Measurements from ENCODE around the gene CAMSAP3.
"Not testable (repeated sequence)": the region's sequence is repeated elsewhere in the genome, so short reads cannot be mapped to it uniquely, and the experiment has no call there.

CAMSAP3 gene

DNA sequence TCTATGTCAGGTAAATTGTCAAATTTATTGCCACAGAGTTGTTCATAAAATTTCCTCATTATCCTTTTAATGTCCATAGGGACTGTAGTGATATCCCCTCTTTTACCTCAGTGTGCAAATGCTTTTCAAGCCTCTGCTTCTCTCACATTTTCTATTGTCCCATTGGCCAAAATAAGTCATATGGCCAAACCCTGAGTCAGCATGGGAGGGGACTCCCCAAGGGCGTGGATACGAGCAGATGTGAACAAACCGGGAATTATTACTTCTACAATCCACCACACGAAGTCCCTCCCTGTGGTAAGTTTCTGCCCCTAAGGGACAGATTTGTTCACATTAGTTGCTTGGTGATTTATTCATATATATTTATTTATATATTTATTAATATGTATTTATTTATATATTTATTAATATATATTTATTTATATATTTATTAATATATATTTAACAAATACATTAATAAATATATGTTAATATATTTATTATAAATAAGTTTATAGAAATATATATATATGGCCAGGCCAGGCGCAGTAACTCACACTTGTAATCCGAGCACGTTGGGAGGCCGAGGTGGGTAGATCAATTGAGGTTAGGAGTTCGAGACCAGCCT, 20.1 kb upstream of the CAMSAP3 start:
- peak in 1 of 2 donors; percentile 19 for DNase-seq

DNA sequence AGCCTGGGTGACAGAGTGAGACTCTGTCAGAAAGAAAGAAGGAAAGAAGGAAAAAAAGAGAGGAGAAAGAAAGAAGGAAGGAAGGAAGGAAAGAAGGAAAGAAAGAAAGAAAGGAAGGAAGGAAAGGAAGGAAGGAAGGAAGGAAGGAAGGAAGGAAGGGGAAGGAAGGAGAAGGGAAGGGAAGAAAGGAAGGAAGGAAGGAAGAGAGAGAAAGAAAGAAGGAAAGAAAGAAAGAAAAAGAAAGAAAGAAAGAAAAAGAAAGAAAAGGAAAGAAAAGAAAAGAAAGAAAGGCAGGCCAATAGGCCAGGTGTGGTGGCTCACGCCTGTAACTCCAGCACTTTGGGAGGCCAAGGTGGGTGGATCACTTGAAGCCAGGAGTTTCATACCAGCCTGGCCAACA, 18.2 kb upstream of the CAMSAP3 start:
- not testable (repeated sequence) for DNase-seq

DNA sequence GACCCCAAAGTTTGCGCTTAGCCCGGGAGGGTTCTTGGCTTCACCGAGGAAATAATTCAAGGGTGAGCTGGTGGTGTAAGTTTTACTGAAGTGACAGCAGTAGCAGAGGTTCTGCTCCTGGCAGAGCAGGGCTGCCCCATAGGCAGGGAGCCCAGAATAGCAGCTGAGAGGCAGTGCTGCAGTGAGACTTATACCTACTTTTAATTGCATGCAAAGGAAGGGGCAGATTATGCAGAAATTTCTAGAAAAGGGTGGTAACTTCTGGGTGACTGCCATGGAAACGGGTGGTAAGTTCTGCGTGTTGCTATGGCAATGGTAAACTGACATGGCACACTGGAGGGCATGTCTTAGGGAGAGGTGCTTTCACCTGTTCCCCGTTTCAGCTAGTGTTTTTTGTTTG, 17.5 kb upstream of the CAMSAP3 start:
- no peak for DNase-seq

DNA sequence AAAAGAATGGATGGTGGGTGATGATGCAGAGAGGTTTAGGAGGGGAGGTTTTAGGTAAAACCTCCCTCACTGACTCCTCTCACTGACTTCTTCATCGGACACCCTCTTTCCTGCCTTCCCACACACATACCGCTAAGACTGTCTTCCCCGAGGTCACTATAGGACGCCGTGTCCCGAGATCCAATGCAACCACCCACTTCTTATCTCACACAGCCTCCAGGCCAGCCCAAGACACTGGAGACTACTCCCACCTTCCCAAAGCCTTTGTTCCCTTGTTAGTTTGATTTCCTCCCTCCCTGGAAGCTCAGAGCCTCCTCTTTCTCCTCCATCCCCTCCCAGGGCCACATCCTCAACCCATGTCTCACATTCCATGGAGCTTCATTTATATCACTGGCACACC, 16.5 kb upstream of the CAMSAP3 start:
- DNase-seq: no peak

DNA sequence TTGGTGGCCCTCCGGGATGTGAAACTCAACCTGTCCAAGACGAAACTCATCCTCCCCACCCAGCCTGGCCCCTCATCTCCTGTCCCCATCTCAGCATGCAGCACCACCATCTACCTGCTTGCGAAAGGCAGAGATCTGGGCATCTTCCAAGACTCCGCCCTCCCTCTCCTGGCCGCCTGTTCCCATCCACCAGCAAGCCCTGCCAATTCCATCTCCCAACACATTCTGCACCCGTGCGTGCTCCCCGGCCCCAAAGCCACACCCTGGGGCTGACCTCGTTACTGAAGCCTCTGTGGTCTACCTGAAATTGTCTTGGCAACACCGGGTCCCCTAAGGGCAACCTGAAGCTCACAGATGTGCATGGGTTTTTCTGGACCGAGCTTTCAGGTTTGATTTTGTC, 13.2 kb upstream of the CAMSAP3 start:
- DNase-seq: no peak

DNA sequence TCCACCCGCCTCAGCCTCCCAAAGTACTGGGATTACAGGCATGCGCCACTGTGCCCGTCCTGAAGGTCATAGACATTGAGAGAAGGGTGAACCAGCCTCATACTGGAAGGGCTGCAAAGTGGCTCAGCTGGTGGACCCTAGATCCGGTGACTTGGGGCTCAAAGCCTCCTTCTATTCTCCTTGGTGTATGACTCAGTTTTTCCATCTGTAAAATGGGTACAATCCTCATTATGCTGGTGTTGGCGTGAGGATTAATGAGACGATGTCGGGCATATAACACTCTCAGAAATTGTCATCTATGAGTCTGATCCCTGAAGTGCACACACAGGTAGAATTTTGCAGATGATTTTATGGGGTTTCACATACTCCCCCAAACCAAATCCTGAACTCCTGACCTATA, 5.8 kb upstream of the CAMSAP3 start:
- no peak for DNase-seq

DNA sequence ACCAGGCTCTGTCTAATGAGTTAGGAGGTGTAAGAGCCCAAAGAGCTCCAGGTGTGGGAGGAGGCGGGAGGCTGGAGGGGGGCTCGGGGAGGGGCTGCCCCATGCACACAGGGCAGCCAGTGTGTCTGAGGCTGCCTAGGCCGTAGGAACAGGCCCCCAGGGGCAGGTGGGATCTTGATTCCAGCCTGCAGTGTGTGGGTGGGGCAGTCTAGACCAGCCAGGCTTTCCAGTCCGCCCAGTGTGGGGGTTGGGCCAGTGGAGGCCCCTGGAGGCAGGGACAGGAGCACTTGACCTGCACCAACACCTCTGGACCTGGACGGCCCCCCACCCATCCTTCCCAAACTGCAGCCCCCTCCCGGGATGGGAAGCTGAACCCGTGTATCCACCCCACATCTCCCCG, 5.4 kb upstream of the CAMSAP3 start:
- DNase-seq: no peak

DNA sequence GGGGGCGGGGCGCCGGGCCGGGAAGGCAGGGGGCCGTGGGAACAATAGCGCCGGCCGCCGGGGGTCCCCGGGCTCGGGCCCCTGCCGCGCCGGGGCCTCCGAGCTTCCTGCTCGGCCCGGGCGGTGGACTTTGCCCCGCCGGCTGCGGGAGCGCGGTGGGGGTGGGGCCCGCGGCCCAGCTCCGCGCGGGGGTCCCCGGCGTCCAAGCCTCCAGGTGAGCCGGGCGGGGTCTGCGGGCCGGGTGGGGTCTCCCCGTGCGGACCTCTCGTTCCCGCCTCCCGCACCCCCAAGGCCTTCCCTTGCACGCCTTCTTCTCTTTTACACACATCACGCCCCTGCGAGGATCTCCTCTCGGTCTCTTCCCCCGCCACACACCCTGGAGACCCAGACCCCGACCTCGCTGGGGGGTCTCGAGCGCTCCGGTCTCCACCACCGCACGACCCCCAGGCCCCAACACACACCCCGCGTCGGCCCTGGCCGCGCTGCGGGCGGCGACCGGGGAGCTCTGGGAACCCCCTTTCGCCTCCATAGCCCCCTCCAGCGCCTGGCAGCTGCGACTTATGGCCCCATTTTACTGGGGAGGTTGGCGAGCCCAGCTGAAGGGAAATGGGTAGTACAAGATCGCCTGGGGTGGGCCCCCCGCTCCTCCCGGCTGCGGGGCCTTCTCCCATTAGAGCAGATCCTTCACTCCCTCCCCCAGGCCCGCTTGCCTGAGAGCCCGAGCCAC, 711 bp downstream of the CAMSAP3 start:
- DNase-seq: no peak

DNA sequence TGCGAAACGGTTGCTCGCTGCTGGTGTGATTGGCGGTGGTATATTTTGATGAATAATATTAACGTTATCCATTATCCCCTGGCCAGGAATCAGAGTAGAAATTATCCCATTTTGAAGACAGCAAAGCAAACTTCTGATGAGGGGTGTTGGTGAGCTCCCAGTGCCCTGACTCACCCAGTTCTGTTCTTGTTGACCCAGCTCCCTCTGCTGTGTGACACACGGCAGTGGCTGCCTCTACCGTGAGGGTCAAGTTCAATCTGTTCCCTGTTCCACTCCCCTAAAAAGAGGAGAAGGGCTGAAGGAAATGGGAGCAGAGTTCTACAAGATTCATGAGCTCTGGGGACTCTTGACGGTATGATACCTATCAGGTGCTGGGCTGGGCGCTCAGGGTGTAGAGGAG, 2.0 kb downstream of the CAMSAP3 start:
- no peak for DNase-seq

DNA sequence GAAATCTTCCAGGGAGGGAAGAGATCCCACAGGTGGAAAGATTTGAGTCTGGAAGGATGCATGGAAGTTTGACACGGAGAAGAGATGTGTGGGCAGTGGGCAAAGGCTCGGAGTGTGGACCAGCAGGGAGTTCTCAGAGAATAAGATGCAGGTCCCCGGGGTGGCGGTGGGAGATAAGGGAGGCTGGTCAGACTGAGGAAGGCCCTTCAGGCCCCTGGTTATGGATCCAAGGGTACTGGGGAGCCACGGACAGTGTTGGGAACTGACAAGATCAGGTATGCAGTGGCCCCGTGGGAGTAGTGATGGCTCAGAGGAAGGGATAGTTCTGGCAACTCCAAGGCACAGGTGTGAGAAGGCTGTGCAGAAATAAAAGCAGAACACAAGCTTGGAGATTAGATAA, 2.5 kb downstream of the CAMSAP3 start:
- no peak for DNase-seq

DNA sequence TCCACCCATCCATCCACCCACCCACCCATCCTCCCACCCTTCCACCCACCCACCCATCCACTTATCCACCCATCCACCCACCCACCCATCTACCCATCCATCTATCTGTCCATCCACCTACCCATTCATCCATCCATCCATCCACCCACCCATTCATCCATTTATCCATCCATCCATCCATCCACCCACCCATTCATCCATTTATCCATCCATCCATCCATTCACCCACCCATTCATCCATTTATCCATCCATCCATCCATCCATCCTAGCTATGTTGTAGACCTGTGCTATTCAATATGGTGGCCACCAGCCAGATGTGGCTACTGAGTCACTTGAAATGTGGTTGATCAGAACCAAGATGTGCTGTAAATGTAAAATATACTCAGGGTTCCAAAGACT, 5.1 kb downstream of the CAMSAP3 start:
- no peak for DNase-seq

DNA sequence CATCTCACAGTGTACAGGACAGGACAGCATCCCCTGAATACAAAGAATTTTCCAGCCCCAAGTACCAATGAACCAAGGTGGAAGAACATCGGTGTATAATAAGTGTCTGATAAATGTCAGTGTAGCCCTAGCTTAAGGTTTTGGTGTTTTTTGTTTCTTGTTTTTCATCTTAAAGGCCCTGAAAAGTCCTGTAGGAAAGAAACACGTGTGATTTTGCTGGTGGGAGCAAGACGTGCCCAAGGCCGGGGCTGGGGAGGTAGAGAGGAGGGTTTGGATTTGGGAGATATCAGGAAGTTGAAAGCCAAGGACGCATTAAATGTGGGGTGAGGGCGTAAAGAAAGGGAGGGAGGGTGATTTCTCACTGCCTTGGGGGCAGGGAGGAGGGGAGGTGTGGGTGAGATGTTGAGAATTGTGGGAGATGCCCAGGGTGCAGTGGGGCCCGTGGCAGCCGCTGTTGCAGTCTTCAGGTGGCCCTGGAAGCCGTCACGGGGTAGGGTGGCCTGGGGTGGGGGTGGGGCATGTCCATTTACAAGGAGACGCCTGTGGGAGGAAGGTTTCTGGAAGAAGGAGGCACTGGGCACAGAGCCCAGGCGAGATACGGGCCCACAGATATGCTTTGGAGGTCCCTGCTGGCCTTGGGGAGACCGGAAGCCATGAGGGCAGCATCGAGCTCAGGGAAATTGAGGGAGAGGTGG, 6.7 kb downstream of the CAMSAP3 start:
- no peak for DNase-seq

DNA sequence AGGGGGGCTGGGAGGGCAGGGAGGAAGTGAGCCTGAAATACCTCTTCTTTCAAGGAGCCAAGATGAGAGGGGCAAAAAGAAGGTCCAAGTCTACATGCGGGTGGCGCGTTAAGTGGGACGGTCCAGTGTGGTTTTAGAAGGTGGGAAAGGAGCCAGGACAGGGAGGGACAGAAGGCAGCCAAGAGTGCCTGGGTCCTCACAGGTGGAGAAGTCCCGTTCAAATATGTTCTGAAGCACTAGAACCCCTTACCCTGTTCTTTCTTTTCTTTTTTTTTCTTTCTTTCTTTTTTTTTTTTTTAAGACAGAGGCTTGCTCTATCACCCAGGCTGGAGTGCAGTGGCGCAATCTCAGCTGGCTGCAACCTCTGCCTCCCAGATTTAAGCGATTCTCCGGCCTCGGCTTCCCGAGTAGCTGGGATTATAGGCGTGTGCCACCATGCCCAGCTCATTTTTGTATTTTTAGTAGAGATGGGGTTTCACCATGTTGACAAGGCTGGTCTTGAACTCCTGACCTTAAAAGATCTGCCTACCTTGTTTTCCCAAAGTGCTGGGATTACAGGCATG, 7.4 kb downstream of the CAMSAP3 start:
- no peak for DNase-seq

DNA sequence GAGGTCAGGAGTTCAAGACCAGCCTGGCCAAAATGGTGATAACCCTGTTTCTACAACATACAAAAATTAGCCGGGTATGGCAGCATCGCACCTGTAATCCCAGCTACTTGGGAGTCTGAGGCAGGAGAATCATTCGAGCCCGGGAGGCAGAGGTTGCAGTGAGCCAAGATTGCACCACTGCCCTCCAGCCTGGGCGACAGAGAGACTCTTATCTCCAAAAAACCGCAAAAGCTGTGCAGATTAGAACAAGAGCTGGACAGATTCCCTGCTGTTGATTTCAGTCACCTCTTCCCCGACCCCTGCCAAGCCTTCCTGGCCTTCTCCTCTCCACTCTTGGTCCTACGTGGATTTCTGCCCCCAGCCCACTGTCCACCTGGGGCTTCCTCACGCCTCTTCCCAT, 8.3 kb downstream of the CAMSAP3 start:
- no peak for DNase-seq

DNA sequence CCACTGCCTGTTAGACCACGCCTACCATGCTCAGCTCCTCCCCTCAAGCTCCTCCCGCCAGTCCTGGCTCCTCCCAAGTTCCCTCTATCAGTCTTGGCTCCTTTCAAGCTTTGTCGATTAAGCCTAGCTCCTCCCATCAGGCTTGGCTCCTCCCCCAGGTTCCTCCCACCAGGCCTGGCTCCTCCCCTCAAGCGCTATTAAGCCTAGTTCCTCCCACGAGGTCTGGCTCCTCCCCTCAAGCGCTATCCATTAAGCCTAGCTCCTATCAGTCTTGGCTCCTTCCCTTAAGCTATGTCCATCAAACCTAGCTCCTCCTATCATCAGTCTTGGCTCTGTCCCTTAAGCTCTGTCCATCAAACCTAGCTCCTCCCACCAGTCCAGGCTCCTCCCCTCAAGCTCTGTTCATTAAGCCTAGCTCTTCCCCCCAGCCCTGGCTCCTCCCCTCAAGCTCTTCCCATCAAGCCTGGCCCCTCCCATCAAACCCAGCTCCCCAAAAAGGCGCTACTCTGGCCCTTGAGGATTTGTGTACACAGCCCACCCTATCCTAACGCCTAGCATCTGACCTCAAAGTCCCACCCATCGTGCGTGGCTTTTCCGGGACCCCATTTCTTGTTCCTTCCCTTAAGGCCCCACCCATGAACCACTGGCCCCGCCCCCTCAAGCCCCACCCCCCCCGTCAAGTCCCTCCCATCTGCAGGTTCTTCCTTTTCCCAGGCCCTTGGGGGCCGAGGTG, 10.0 kb downstream of the CAMSAP3 start:
- DNase-seq: peak; percentile 20 to 29

DNA sequence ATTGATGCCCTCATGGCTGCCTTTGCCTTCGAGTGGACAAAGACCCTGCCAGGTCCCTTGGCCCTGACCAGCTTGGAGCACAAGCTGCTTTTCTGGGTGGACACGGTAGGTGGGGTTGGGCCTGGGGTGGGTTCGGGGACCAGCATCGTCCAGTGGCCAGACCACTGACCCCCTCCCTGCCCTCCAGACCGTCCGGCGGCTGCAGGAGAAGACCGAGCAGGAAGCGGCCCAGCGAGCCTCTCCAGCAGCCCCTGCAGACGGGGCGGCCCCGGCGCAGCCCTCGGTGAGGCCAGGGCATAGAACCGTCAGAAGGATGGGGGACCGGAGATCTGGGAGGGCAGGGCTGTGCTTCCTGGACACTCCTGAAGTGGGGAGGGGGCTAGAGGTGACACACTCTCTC, 10.6 kb downstream of the CAMSAP3 start:
- no peak for DNase-seq

DNA sequence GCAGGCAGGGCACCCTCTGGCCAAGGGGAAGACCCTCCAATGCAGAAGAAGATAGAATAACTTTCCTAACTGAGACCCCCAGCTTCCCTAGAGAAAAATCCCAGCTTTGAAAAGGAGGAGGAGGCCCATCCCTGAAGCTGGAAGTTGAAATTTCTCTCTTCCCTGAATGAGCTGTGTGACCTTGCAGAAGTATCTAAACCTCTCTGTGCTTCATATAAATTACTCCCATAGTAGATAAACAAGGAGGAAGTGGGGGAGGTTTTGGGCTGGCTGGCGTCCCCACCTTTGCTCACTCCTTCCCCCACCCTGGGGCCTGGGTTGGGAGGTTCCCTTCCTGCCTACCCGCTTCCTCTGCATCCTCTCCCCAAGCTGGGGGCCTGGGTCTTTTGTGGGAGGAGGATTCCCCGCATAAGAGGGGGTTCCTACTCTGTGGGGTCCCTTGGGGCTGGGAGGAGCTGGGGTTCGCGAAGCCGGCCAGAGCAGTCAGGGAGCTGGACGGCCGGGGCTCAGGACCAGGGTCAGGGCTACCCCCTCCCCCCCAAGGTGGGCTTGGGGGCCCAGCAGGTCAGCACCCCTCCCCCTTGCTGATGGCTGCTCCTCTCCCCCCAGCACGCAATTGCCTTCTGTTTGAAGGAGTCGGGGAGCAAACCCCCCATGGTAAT, 11.7 kb downstream of the CAMSAP3 start:
- DNase-seq: no peak

DNA sequence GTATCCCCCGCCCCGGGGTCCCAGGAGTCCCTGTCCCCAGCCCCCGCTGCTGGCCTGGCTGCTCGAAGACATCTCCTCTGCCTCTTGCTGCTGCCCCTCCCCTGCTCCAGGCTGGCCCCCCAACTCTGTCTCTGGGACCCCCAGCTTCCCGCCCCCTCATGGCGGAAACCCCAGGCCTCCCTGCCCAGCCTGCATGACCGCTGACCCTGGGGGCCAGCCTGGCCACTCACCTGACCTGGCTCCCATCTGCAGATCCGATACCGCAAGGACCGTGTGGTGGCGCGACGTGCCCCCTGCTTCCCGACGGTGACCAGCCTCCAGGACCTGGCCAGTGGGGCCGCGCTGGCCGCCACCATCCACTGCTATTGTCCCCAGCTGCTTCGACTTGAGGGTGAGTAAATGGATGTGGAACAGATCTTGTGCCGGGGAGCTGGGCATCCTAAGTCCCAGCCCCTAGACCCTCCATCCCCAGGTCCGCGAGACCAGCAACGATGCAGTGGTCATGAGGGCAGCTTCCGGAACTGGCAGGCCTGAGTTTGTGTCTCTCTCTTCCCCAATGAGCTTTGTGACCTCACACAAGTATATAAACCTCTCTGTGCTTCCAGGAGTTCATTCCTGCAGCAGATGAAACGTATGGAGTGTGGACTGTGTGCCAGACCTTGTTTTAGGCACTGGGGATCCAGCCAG, 12.4 kb downstream of the CAMSAP3 start:
- DNase-seq: no peak

DNA sequence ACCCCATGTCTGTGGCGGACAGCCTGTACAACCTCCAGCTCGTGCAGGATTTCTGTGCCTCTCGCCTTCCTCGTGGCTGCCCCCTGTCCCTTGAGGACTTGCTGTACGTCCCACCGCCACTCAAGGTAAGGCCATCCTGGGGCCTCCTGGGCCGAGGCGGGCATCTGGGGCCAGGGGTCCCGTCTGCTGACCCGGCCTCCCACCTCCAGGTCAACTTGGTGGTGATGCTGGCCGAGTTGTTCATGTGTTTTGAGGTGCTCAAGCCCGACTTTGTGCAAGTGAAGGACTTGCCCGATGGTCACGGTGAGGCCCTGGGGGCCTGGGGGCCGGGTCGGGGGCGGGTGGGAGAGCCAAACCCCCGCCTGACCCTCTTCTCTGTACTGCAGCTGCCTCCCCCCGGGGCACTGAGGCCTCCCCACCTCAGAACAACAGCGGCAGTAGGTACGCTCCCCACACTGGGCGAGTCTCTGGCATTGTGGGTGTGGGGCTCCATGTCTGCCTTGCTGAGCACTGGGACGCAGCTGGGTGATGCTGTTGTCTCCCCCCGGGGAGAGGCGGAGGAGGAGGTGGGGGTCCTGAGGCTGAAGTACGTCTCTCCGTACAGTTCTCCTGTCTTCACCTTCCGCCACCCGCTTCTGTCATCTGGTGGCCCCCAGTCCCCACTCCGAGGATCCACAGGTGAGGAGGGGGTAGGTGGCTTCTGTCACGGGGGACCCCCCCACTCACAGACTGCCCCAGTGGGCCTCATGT, 15.0 kb downstream of the CAMSAP3 start:
- no peak for DNase-seq

DNA sequence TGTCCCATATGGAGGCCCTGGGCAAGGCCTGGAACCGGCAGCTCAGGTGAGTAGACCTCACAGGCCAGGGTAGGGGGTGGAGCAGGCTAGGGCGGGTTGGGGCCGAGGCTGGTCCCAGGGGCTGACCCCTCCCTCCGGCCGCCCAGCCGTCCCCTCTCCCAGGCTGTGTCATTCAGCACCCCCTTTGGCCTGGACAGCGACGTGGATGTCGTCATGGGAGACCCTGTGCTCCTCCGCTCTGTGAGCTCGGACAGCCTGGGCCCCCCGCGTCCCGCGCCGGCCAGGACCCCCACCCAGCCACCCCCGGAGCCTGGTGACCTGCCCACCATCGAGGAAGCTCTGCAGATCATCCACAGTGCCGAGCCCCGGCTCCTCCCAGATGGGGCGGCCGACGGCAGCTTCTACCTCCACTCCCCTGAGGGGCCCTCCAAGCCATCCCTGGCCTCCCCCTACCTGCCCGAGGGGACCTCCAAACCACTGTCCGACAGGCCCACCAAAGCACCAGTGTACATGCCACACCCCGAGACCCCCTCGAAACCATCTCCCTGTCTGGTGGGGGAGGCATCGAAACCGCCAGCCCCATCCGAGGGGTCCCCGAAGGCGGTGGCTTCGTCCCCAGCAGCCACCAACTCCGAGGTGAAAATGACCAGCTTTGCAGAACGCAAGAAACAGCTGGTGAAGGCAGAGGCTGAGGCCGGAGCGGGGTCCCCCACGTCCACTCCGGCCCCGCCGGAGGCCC, 16.0 kb downstream of the CAMSAP3 start:
- no peak for DNase-seq
